Esophagus squamous epithelium (tissue), 4 donors: ENCODE measurements around the gene TMCO1.

ENCODE experiments used
- CTCF ChIP-seq, 6 experiments: fragments of 450-650 bp in 4 of 6; fragments of 200-600 bp in 2 of 6; sonication (generic) in 2 of 6; IDR thresholded peaks; one replicate each; pipeline ENCODE4 v1.5.1; 2016 to 2019; ENCODE audit warnings: antibody characterized with exemption in 6 of 6, mild to moderate bottlenecking in 4 of 6, moderate library complexity in 4 of 6
- POLR2A ChIP-seq, 4 donors: fragments of 450-650 bp; IDR thresholded peaks; one replicate each; pipeline ENCODE4 v1.6.1; 2017; ENCODE audit warnings: antibody characterized with exemption in 4 of 4, mild to moderate bottlenecking in 4 of 4, moderate library complexity in 3 of 4

GRCh38 chr1:165799387-165799786, 30.7 kb upstream of the TMCO1 start:
- TF ChIP-seq CTCF (IDR thresholded peaks at IDR 0.05) (no peak), POLR2A (IDR thresholded peaks at IDR 0.05) (no peak)
